CD4-positive, alpha-beta T cell treated with Interleukin-17A for 4 hours (primary cell): ENCODE measurements around the gene GATB.

Source experiments
- DNase-seq: peaks from one replicate; pipeline ENCODE4 v3.0.0-alpha.2; 2020; ENCODE audit warnings: mixed read lengths

GATB gene

GRCh38 chr4:151644622-151645021 lies 116.2 kb downstream of the GATB start:
- DNase-seq: no peak

- DNase-seq: no peak
Observed at GRCh38 chr4:151643564-151643963, 117.2 kb downstream of the GATB start.

GRCh38 chr4:151641983-151642382 lies 118.8 kb downstream of the GATB start:
- no peak for DNase-seq

- no peak for DNase-seq
Observed at GRCh38 chr4:151641167-151641566, 119.6 kb downstream of the GATB start.

- no peak for DNase-seq
Observed at GRCh38 chr4:151640381-151640780, 120.4 kb downstream of the GATB start.

GRCh38 chr4:151638295-151638858 lies 122.4 kb downstream of the GATB start:
- DNase-seq: no peak

- no peak for DNase-seq
Observed at GRCh38 chr4:151631349-151631748, 129.5 kb downstream of the GATB start.

GRCh38 chr4:151629097-151629783 lies 131.6 kb downstream of the GATB start:
- DNase-seq: no peak

GRCh38 chr4:151628001-151628608 lies 132.7 kb downstream of the GATB start:
- no peak for DNase-seq

- DNase-seq: no peak
Observed at GRCh38 chr4:151627491-151627890, 133.3 kb downstream of the GATB start.

- no peak for DNase-seq
Observed at GRCh38 chr4:151626751-151627150, 134.1 kb downstream of the GATB start.

- no peak for DNase-seq
Observed at GRCh38 chr4:151626228-151626627, 134.6 kb downstream of the GATB start.

GRCh38 chr4:151624626-151625565 lies 135.9 kb downstream of the GATB start:
- no peak for DNase-seq
